ENCODE measurements around the gene LRRC9.
"Not testable (repeated sequence)": the region's sequence is repeated elsewhere in the genome, so short reads cannot be mapped to it uniquely, and the experiment has no call there.

The LRRC9 gene

GRCh38 chr14:60093606-60094005 is 173.7 kb downstream of the LRRC9 start:
- peak overlapping the region; percentile 96 to 97 for H3K27ac ChIP-seq
- DNase-seq, result no peak
- no peaks in the 10 kb centered on the region for H3K27me3 ChIP-seq
- intact Hi-C loops (cut with DNase I; ENCODE audit: low total_unique reads), result loop anchor here (5.0 to 10.0 kb wide), 2 partner anchors 69 to 151 kb away; partner anchors contain the start of gene PPM1A
- TF ChIP-seq CTCF (IDR thresholded peaks at IDR 0.05), result no peak
- H3K9me3 ChIP-seq, result no peaks in the 10 kb centered on the region
- H3K36me3 ChIP-seq, result no peaks in the 10 kb centered on the region
- peaks cover 0 to 35% (median 7%) of the 10 kb centered on the region in 4 donors for H3K4me1 ChIP-seq
- peak overlapping the region; percentile 74 to 75 for H3K4me3 ChIP-seq

- Histone ChIP-seq H3K9me3 (no peaks in the 10 kb centered on the region), H3K4me3 (no peak overlapping the region)
Measured at GRCh38 chr14:60094306-60094897, 174.5 kb downstream of the LRRC9 start.

GRCh38 chr14:60095231-60095630 is 175.3 kb downstream of the LRRC9 start:
- H3K27me3 ChIP-seq, result no peaks in the 10 kb centered on the region
- DNase-seq, result no peak
- no peak overlapping the region for H3K4me3 ChIP-seq
- H3K36me3 ChIP-seq, result no peaks in the 10 kb centered on the region
- H3K4me1 ChIP-seq, result peaks cover 0 to 35% (median 7%) of the 10 kb centered on the region in 4 donors
- no peak overlapping the region for H3K27ac ChIP-seq
- no peaks in the 10 kb centered on the region for H3K9me3 ChIP-seq
- intact Hi-C loops (cut with DNase I; ENCODE audit: low total_unique reads), result loop anchor here (10.0 kb wide), 1 partner anchor 150 kb away; the partner anchor contains the start of gene PPM1A
- no peak for TF ChIP-seq CTCF (IDR thresholded peaks at IDR 0.05)

More at GRCh38 chr14:60094306-60094897, 174.5 kb downstream of the LRRC9 start:
- no peak for TF ChIP-seq CTCF (IDR thresholded peaks at IDR 0.05)
- DNase-seq, result no peak
- no peaks in the 10 kb centered on the region for H3K36me3 ChIP-seq
- H3K27me3 ChIP-seq, result no peaks in the 10 kb centered on the region
- H3K4me1 ChIP-seq, result peaks cover 0 to 35% (median 7%) of the 10 kb centered on the region in 4 donors
- intact Hi-C loops (cut with DNase I; ENCODE audit: low total_unique reads), result loop anchor here (5.0 to 10.0 kb wide), 2 partner anchors 68 to 150 kb away; partner anchors contain the start of gene PPM1A
- H3K27ac ChIP-seq, result peak overlapping the region; percentile 96 to 97

- no peak overlapping the region for H3K27ac ChIP-seq
- H3K4me3 ChIP-seq, result no peak overlapping the region
- no peaks in the 10 kb centered on the region for H3K36me3 ChIP-seq
- TF ChIP-seq CTCF (IDR thresholded peaks at IDR 0.05), result no peak
- no peaks in the 10 kb centered on the region for H3K9me3 ChIP-seq
- intact Hi-C loops (cut with DNase I; ENCODE audit: low total_unique reads), result loop anchor here (10.0 kb wide), 1 partner anchor 149 kb away; the partner anchor contains the start of gene PPM1A
- no peaks in the 10 kb centered on the region for H3K27me3 ChIP-seq
- DNase-seq, result no peak
- H3K4me1 ChIP-seq, result peaks cover 0 to 35% (median 7%) of the 10 kb centered on the region in 4 donors
Measured at GRCh38 chr14:60095781-60096450, 176.0 kb downstream of the LRRC9 start.

- TF ChIP-seq CTCF (IDR thresholded peaks at IDR 0.05), result no peak
- no peak for DNase-seq
- intact Hi-C loops (cut with DNase I; ENCODE audit: low total_unique reads), result loop anchor here (10.0 kb wide), 1 partner anchor 147 kb away; the partner anchor contains the start of gene PPM1A
- no peaks in the 10 kb centered on the region for H3K27me3 ChIP-seq
- peaks cover 0 to 51% (median 12%) of the 10 kb centered on the region in 4 donors for H3K4me1 ChIP-seq
- no peak overlapping the region for H3K4me3 ChIP-seq
- no peaks in the 10 kb centered on the region for H3K36me3 ChIP-seq
- H3K27ac ChIP-seq, result no peak overlapping the region
- no peaks in the 10 kb centered on the region for H3K9me3 ChIP-seq
Measured at GRCh38 chr14:60097974-60098373, 178.0 kb downstream of the LRRC9 start.

- H3K4me1 ChIP-seq, result peaks cover 0 to 39% (median 6%) of the 10 kb centered on the region in 4 donors
- H3K27me3 ChIP-seq, H3K27ac ChIP-seq, H3K36me3 ChIP-seq, DNase-seq, H3K9me3 ChIP-seq, H3K4me3 ChIP-seq: not testable (repeated sequence)
- intact Hi-C loops (cut with DNase I; ENCODE audit: low total_unique reads), result loop anchor here (10.0 kb wide), 1 partner anchor 145 kb away; the partner anchor contains the start of gene PPM1A
Measured at GRCh38 chr14:60099855-60100254, 179.9 kb downstream of the LRRC9 start.

Measured in tibial artery (tissue), 4 donors.